GM06990 (cell line): ENCODE measurements around the gene RASL12.

ENCODE experiments used
- DNase-seq: peaks from one replicate; pipeline ENCODE4 v3.0.0-alpha.2; 2011; ENCODE audit not compliant: insufficient read length; ENCODE audit errors: extremely low read depth
- H3K27me3 ChIP-seq: replicated peaks from 2 replicates; pipeline ENCODE4 v1.6.0; 2011; ENCODE audit warnings: low read length; ENCODE audit not compliant: control insufficient read depth, insufficient read depth
- H3K36me3 ChIP-seq: 2 replicates; pipeline ENCODE4 v1.5.1; 2011; ENCODE audit warnings: low read length; ENCODE audit not compliant: control insufficient read depth, insufficient read depth
- H3K4me3 ChIP-seq: replicated peaks from 2 replicates; pipeline ENCODE4 v1.5.1; 2011; ENCODE audit warnings: low read depth, mild to moderate bottlenecking, control low read depth, low read length
- CTCF ChIP-seq: IDR thresholded peaks from 2 replicates; pipeline ENCODE4 v1.5.1; 2011; ENCODE audit warnings: low read length, control low read depth, mild to moderate bottlenecking, inconsistent platforms; ENCODE audit not compliant: insufficient read depth, poor library complexity, severe bottlenecking

Gene RASL12

DNA sequence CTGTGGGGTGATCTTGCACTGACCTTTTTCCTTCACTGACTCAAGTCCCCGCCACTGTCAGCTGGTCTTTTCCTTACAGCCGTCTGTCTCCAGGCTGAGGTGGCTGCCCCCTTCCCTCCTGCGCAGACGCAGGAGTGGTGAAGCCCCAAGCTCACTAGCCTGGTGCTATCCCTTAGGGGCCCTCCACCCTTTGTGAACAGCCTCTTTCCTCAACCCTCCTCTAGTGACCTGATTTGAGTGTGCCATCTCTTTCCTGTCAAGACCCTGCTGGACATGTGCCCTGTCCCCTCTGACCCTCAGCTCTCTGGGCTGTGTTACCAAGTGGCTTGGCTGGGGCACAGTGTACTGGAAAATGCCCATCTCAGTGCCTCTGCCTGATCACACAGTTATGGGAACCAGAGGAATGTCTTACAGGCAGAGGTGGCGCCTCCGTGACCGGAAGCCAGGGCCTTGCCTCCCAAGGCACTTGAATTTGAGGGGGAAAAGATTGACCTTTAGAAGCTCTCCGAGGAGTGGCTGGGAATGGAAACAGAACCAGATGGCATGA lies 17.5 kb upstream of the RASL12 start:
- Histone ChIP-seq H3K4me3 (no peak overlapping the region), H3K36me3 (no peaks in the 10 kb centered on the region; the same call in 1 of the 2 replicates), H3K27me3 (no peaks in the 10 kb centered on the region; the same call in 1 of the 2 replicates)
- no peak for DNase-seq
- TF ChIP-seq CTCF, result no peak

DNA sequence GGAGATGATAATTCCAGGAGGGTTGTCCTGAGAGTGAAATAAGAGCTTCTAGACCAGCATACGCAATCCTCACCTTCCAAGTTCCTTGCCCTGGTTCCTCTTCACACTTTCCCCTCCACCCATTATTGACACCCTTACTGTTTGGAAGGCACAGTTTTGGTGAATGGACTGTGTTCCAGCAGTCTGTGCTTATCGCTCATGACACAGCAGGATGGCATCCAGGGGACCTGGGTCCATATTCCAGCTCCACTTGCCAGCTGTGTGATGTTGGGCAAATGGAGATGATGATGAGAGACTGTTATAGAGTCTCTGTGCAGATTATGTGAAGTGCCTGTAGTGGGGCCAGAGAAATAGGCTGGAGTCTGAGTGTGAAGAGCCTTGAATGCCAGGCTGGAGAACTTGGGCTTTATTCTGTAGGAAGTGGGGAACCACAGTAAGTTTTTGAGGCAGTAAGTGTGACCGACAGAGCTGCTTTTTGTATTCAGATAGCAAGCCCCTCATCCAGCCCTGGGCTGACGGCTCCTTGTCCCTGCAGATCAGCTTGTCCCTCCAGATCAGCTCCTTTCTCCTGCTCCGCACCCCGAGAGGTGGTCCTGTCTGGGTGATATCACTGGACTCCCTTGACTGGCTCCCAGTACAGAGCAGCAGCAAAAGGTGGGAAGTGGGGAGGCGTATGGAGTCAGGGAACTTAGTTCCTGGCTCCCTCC lies 16.9 kb upstream of the RASL12 start:
- Histone ChIP-seq H3K36me3 (no peaks in the 10 kb centered on the region; the same call in 1 of the 2 replicates), H3K4me3 (no peak overlapping the region), H3K27me3 (no peaks in the 10 kb centered on the region; the same call in 1 of the 2 replicates)
- DNase-seq, result no peak
- TF ChIP-seq CTCF, result no peak

DNA sequence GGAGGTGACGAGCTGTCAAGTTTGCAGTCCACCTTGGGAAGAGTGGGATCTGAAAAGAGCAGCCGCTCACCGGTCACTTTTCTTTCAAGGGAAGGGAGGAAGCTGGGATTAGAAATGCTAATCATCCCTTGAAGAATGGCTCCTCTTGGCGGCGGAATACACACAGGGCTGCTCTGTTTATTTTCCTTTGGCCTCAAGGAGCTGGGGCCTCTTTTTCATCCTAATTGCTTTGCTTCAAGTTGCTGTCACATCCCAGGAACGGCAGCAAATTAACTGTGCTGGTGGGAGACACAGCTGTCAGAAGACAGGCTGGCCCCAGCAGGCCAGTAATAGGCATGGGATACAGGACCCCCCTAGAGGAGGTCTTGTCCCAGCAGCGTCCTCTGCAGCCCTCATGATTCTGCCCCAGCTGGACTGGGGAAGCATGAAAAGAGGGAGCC lies 15.5 kb upstream of the RASL12 start:
- no peak overlapping the region for H3K4me3 ChIP-seq
- TF ChIP-seq CTCF, result no peak
- no peaks in the 10 kb centered on the region for H3K36me3 ChIP-seq
- DNase-seq, result no peak
- no peaks in the 10 kb centered on the region; the same call in 1 of the 2 replicates for H3K27me3 ChIP-seq

DNA sequence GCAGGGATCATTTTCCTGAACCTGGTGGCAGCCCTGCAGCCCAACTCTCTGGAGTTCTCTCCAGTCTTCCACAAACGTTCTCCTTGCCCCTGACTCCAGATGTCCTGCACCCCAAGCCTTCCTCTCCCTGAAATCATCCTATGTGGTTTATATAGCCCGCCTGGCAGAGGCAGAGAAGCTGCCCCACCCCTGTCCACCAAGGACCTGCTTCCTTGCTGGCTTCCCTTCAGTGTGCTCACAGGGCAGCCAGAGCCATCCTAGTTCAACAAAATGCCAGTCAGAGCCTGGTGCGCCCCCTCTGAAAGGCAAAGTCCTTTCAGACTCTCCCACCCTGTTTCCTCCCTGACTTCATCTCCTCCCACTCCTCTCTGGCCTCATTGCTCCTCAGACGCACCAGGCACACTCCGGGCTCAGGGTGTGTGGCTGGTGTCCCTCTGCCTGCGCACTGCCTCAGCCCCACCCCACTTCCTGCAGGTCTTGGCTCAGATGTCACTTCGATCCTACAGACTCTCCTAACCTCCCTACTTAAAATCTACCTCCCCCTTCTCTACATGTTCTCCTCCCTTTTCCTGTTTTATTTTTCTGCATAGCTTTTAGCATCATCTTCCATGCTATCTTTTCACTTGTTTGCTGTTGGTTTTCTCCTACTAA lies 14.6 kb upstream of the RASL12 start:
- Histone ChIP-seq H3K36me3 (no peaks in the 10 kb centered on the region), H3K27me3 (no peaks in the 10 kb centered on the region; the same call in none of the 2 replicates), H3K4me3 (no peak overlapping the region)
- DNase-seq, result no peak
- no peak for TF ChIP-seq CTCF

DNA sequence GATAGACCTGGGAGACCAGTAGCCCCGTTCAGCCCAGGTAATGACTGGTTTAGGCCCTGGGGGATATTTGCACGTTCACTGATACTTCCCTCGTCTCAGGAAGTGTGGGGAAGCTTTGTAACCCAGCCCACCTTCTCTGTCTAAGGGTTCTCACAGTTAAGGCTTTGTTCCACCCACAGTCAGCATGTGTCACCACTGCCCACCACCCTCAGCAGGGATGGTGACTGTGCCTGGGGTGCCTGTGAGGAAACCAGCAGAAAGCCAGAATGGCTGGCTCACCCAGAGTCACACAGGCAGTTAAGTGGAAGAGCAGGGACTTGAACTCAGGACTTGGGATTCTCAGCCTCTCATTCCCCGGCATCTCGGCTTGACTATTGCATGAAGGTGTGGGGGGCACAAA lies 14.0 kb upstream of the RASL12 start:
- no peak for DNase-seq
- Histone ChIP-seq H3K36me3 (no peaks in the 10 kb centered on the region), H3K27me3 (no peaks in the 10 kb centered on the region; the same call in none of the 2 replicates), H3K4me3 (no peak overlapping the region)
- TF ChIP-seq CTCF, result no peak
